GM03348 (cell line): ENCODE results near the gene UCHL3.

Experiments used
- DNase-seq: peaks from one replicate; pipeline ENCODE4 v3.0.0; 2012; ENCODE audit warnings: low spot score

Gene UCHL3

GRCh38 chr13:75550159-75550567, 572 bp downstream of the UCHL3 start:
- peak; percentile 73 for DNase-seq

GRCh38 chr13:75554464-75554863, 4.9 kb downstream of the UCHL3 start:
- DNase-seq = no peak

- DNase-seq = no peak
These were observed 5.4 kb downstream of the UCHL3 start for GRCh38 chr13:75554981-75555380.

GRCh38 chr13:75555836-75556235, 6.2 kb downstream of the UCHL3 start:
- DNase-seq = no peak

- DNase-seq = no peak
These were observed 7.4 kb downstream of the UCHL3 start for GRCh38 chr13:75556961-75557360.

- DNase-seq = no peak
These were observed 8.7 kb downstream of the UCHL3 start for GRCh38 chr13:75558145-75558840.

- DNase-seq = peak; percentile 62
These were observed 17.1 kb downstream of the UCHL3 start for GRCh38 chr13:75566658-75567057.

GRCh38 chr13:75569576-75569975, 20.0 kb downstream of the UCHL3 start:
- DNase-seq = no peak

GRCh38 chr13:75579529-75579928, 29.9 kb downstream of the UCHL3 start:
- no peak for DNase-seq

- no peak for DNase-seq
These were observed 32.5 kb downstream of the UCHL3 start for GRCh38 chr13:75581874-75582640.

GRCh38 chr13:75583091-75583490, 33.5 kb downstream of the UCHL3 start:
- DNase-seq = no peak

GRCh38 chr13:75585153-75585552, 35.6 kb downstream of the UCHL3 start:
- no peak for DNase-seq

- DNase-seq = no peak
These were observed 38.1 kb downstream of the UCHL3 start for GRCh38 chr13:75587679-75588078.

GRCh38 chr13:75596657-75597182, 47.1 kb downstream of the UCHL3 start:
- DNase-seq = no peak

- DNase-seq = no peak
These were observed 50.8 kb downstream of the UCHL3 start for GRCh38 chr13:75600371-75600770.

- DNase-seq = no peak
These were observed 53.4 kb downstream of the UCHL3 start for GRCh38 chr13:75603038-75603437.

GRCh38 chr13:75607447-75607846, 57.9 kb downstream of the UCHL3 start:
- DNase-seq = no peak

- no peak for DNase-seq
These were observed 60.9 kb downstream of the UCHL3 start for GRCh38 chr13:75610466-75610865.

- no peak for DNase-seq
These were observed 62.8 kb downstream of the UCHL3 start for GRCh38 chr13:75612354-75612753.

GRCh38 chr13:75617230-75617629, 67.6 kb downstream of the UCHL3 start:
- DNase-seq = no peak

- no peak for DNase-seq
These were observed 68.7 kb downstream of the UCHL3 start for GRCh38 chr13:75618308-75618707.

GRCh38 chr13:75620020-75620419, 70.4 kb downstream of the UCHL3 start:
- no peak for DNase-seq

GRCh38 chr13:75621147-75621546, 71.6 kb downstream of the UCHL3 start:
- peak; percentile 62 for DNase-seq
